CD8-positive, alpha-beta memory T cell (primary cell): Measurements from ENCODE around the gene LYRM9. TPM values are rescaled to one million over a fixed set of nuclear protein-coding genes. Genes with fewer than 3 reads are reported as not detected.
"Not testable (repeated sequence)": the region's sequence is repeated elsewhere in the genome, so short reads cannot be mapped to it uniquely, and the experiment has no call there.

Experiments used
- CTCF ChIA-PET: fragments of 350-600 bp; sonication (Branson Sonifier 250); formaldehyde crosslinking; loops from one replicate; lab custom pipeline; 2021; ENCODE audit warnings: antibody characterized with exemption; lab: Charles Lee
- POLR2A ChIA-PET: fragments of 350-600 bp; sonication (Branson Sonifier 250); formaldehyde crosslinking; loops from one replicate; lab custom pipeline; 2021; ENCODE audit warnings: antibody characterized with exemption; lab: Charles Lee
- DNase-seq, 5 donors: peaks; one replicate each; pipeline versions ENCODE4 v3.0.0 to v3.0.0-alpha.2; 2020 to 2022; ENCODE audit warnings: mixed read lengths in 1 of 5
- H3K27ac ChIP-seq: one replicate; pipeline ENCODE4 v1.7.0; 2013; ENCODE audit warnings: low read depth, mild to moderate bottlenecking, low read length, moderate library complexity
- H3K27me3 ChIP-seq: 2 replicates; pipeline ENCODE4 v1.7.0; 2013; ENCODE audit warnings: low read length, mild to moderate bottlenecking; ENCODE audit not compliant: insufficient read depth, poor library complexity, severe bottlenecking
- H3K36me3 ChIP-seq: 2 replicates; pipeline ENCODE4 v1.7.0; 2013; ENCODE audit warnings: mild to moderate bottlenecking, low read length, moderate library complexity; ENCODE audit not compliant: insufficient read depth
- H3K4me1 ChIP-seq: 2 replicates; pipeline ENCODE4 v1.7.0; 2013; ENCODE audit warnings: mild to moderate bottlenecking, low read length, moderate library complexity; ENCODE audit not compliant: insufficient read depth
- H3K4me3 ChIP-seq: 2 replicates; pipeline ENCODE4 v1.7.0; 2013; ENCODE audit warnings: mild to moderate bottlenecking, low read length
- H3K9me3 ChIP-seq: 2 replicates; pipeline ENCODE4 v1.7.0; 2013; ENCODE audit warnings: mild to moderate bottlenecking, low read length
- H3K27ac Mint-ChIP-seq, 8 donors: one replicate each; pipeline ENCODE4 v1.8.0; 2020 to 2021; ENCODE audit warnings: mixed read lengths in 8 of 8, mild to moderate bottlenecking in 6 of 8, inconsistent platforms in 3 of 8, moderate library complexity in 3 of 8
- H3K27me3 Mint-ChIP-seq, 2 donors: one replicate each; pipeline ENCODE4 v1.8.0; 2020 to 2021; ENCODE audit warnings: mixed read lengths in 2 of 2, mild to moderate bottlenecking in 1 of 2, moderate library complexity in 1 of 2
- H3K36me3 Mint-ChIP-seq, 3 donors: one replicate each; pipeline ENCODE4 v1.8.0; 2020 to 2021; ENCODE audit warnings: mixed read lengths in 3 of 3, inconsistent platforms in 1 of 3, mild to moderate bottlenecking in 1 of 3
- H3K4me1 Mint-ChIP-seq, 3 donors: one replicate each; pipeline ENCODE4 v1.8.0; 2020 to 2021; ENCODE audit warnings: mixed read lengths in 3 of 3, inconsistent platforms in 1 of 3, mild to moderate bottlenecking in 1 of 3
- H3K4me3 Mint-ChIP-seq, 7 donors: one replicate each; pipeline ENCODE4 v1.8.0; 2020 to 2021; ENCODE audit warnings: mixed read lengths in 7 of 7, mild to moderate bottlenecking in 6 of 7, moderate library complexity in 4 of 7, inconsistent platforms in 2 of 7
- H3K9me3 Mint-ChIP-seq, 5 donors: one replicate each; pipeline ENCODE4 v1.8.0; 2020 to 2022; ENCODE audit warnings: mixed read lengths in 5 of 5, mild to moderate bottlenecking in 3 of 5, moderate library complexity in 2 of 5, inconsistent platforms in 1 of 5
- polyA plus RNA-seq: library from polyadenylated mRNA; unstranded; fragments of 300-500 nt; fragmentation: Illumina TruSeq; gene quantifications from one replicate; pipeline ENCODE4 v1.2.3, GENCODE V29; 2021
- total RNA-seq, 2 experiments: library from RNA; stranded (reverse); gene quantifications; one replicate each; pipeline ENCODE4 v1.2.3, GENCODE V29; 2021

LYRM9 gene
- total and polyA plus RNA-seq, 3 experiments from 2014 or later: 2.5 to 11.1 (median 3.4) TPM

GRCh38 chr17:27892542-27892865 lies 661 bp downstream of the LYRM9 start:
- Mint-ChIP-seq H3K27ac (peak overlapping the region in 6 of 8 donors; percentile 40 to 86 (median 83)), H3K36me3 (peaks cover 0 to 4% (median 3%) of the 10 kb centered on the region in 3 donors), H3K4me1 (peaks cover 17 to 24% (median 23%) of the 10 kb centered on the region in 3 donors), H3K27me3 (peaks cover 11 to 24% of the 10 kb centered on the region in 2 donors), H3K4me3 (peak overlapping the region; percentile 79 to 93 (median 86)), H3K9me3 (no peaks in the 10 kb centered on the region)
- Histone ChIP-seq H3K4me1 (no peaks in the 10 kb centered on the region), H3K27ac (peak overlapping the region; percentile 58), H3K27me3 (peaks cover 4% of the 10 kb centered on the region), H3K4me3 (peak overlapping the region; percentile 73), H3K36me3 (no peaks in the 10 kb centered on the region), H3K9me3 (no peaks in the 10 kb centered on the region)
- POLR2A ChIA-PET: interaction anchor here (1.4 to 2.6 kb wide), 5 partner anchors 12 to 148 kb away, joined by 4 to 30 read pairs (median 12); no protein-coding TSS in a partner anchor
- CTCF ChIA-PET: interaction anchor here (1.4 to 7.5 kb wide), 5 partner anchors 8 to 85 kb away, joined by 3 to 167 read pairs (median 8); no protein-coding TSS in a partner anchor
- peak in 1 of 5 donors; percentile 4 for DNase-seq

- ChIA-PET CTCF (interaction anchor here (1.4 to 7.5 kb wide), 4 partner anchors 8 to 84 kb away, joined by 3 to 167 read pairs (median 18); no protein-coding TSS in a partner anchor), POLR2A (interaction anchor here (0.6 to 2.3 kb wide), 3 partner anchors 84 to 149 kb away, joined by 5 to 26 read pairs (median 7); no protein-coding TSS in a partner anchor)
- H3K4me3 Mint-ChIP-seq: peak overlapping the region in 4 of 7 donors; percentile 54 to 93 (median 74)
- peak overlapping the region in 2 of 8 donors; percentile 23 to 40 for H3K27ac Mint-ChIP-seq
- Histone ChIP-seq H3K9me3 (no peaks in the 10 kb centered on the region), H3K27me3 (peaks cover 4% of the 10 kb centered on the region), H3K4me1 (no peaks in the 10 kb centered on the region), H3K4me3 (no peak overlapping the region), H3K36me3 (no peaks in the 10 kb centered on the region), H3K27ac (no peak overlapping the region)
- H3K36me3 Mint-ChIP-seq: peaks cover 0 to 4% (median 3%) of the 10 kb centered on the region in 3 donors
- H3K27me3 Mint-ChIP-seq: peaks cover 8 to 19% of the 10 kb centered on the region in 2 donors
- no peak for DNase-seq
- no peaks in the 10 kb centered on the region for H3K9me3 Mint-ChIP-seq
- peaks cover 17 to 24% (median 23%) of the 10 kb centered on the region in 3 donors for H3K4me1 Mint-ChIP-seq
Observed at GRCh38 chr17:27891841-27892240, 1.3 kb downstream of the LYRM9 start.

GRCh38 chr17:27889711-27890251 lies 3.4 kb downstream of the LYRM9 start:
- Histone ChIP-seq H3K36me3 (no peaks in the 10 kb centered on the region), H3K4me1 (no peaks in the 10 kb centered on the region), H3K4me3 (no peak overlapping the region), H3K9me3 (no peaks in the 10 kb centered on the region), H3K27me3 (no peaks in the 10 kb centered on the region), H3K27ac (no peak overlapping the region)
- Mint-ChIP-seq H3K4me3 (peak overlapping the region in 1 of 7 donors; percentile 27), H3K4me1 (peaks cover 17 to 29% (median 26%) of the 10 kb centered on the region in 3 donors), H3K9me3 (no peaks in the 10 kb centered on the region), H3K27me3 (peaks cover 0 to 2% of the 10 kb centered on the region in 2 donors), H3K36me3 (peaks cover 0 to 6% (median 3%) of the 10 kb centered on the region in 3 donors), H3K27ac (no peak overlapping the region)
- CTCF ChIA-PET: interaction anchor here (1.2 to 7.5 kb wide), 3 partner anchors 10 to 130 kb away, joined by 7 to 167 read pairs (median 8); no protein-coding TSS in a partner anchor
- POLR2A ChIA-PET: no interaction called here
- DNase-seq: no peak

- Histone ChIP-seq H3K36me3 (no peaks in the 10 kb centered on the region), H3K27me3 (no peaks in the 10 kb centered on the region), H3K27ac (no peak overlapping the region), H3K4me1 (no peaks in the 10 kb centered on the region), H3K4me3 (no peak overlapping the region), H3K9me3 (no peaks in the 10 kb centered on the region)
- H3K27ac Mint-ChIP-seq: peak overlapping the region in 4 of 8 donors; percentile 19 to 33 (median 28)
- peaks cover 0 to 2% of the 10 kb centered on the region in 2 donors for H3K27me3 Mint-ChIP-seq
- H3K4me3 Mint-ChIP-seq: no peak overlapping the region
- peaks cover 0 to 7% (median 3%) of the 10 kb centered on the region in 3 donors for H3K36me3 Mint-ChIP-seq
- peaks cover 17 to 26% (median 24%) of the 10 kb centered on the region in 3 donors for H3K4me1 Mint-ChIP-seq
- no peak for DNase-seq
- H3K9me3 Mint-ChIP-seq: no peaks in the 10 kb centered on the region
- CTCF ChIA-PET: interaction anchor here (2.6 to 7.5 kb wide), 2 partner anchors 9 to 81 kb away, joined by 8 to 167 read pairs; no protein-coding TSS in a partner anchor
- POLR2A ChIA-PET: no interaction called here
Observed at GRCh38 chr17:27888945-27889344, 4.2 kb downstream of the LYRM9 start.

GRCh38 chr17:27888067-27888466 lies 5.1 kb downstream of the LYRM9 start:
- H3K9me3 Mint-ChIP-seq: no peaks in the 10 kb centered on the region
- no peaks in the 10 kb centered on the region for H3K36me3 ChIP-seq
- peaks cover 11 to 18% (median 17%) of the 10 kb centered on the region in 3 donors for H3K4me1 Mint-ChIP-seq
- peaks cover 0 to 7% (median 3%) of the 10 kb centered on the region in 3 donors for H3K36me3 Mint-ChIP-seq
- no peak overlapping the region for H3K27ac ChIP-seq
- no peak overlapping the region for H3K4me3 Mint-ChIP-seq
- no peaks in the 10 kb centered on the region for H3K27me3 ChIP-seq
- H3K4me1 ChIP-seq: no peaks in the 10 kb centered on the region
- no peak for DNase-seq
- no peaks in the 10 kb centered on the region for H3K9me3 ChIP-seq
- peak overlapping the region in 3 of 8 donors; percentile 24 to 64 (median 30) for H3K27ac Mint-ChIP-seq
- ChIA-PET CTCF (no interaction called here), POLR2A (no interaction called here)
- H3K4me3 ChIP-seq: no peak overlapping the region
- peaks cover 0 to 2% of the 10 kb centered on the region in 2 donors for H3K27me3 Mint-ChIP-seq

- H3K27ac Mint-ChIP-seq, POLR2A ChIA-PET, H3K9me3 ChIP-seq, H3K27me3 ChIP-seq, H3K27me3 Mint-ChIP-seq, H3K9me3 Mint-ChIP-seq, H3K36me3 Mint-ChIP-seq, H3K4me3 ChIP-seq, H3K36me3 ChIP-seq, DNase-seq, H3K27ac ChIP-seq, H3K4me1 ChIP-seq, H3K4me1 Mint-ChIP-seq, H3K4me3 Mint-ChIP-seq: not testable (repeated sequence)
- CTCF ChIA-PET: interaction anchor here (3.6 to 3.8 kb wide), 2 partner anchors 8 to 81 kb away, joined by 13 to 19 read pairs; no protein-coding TSS in a partner anchor
Observed at GRCh38 chr17:27886348-27886906, 6.7 kb downstream of the LYRM9 start.

- no peak overlapping the region for H3K4me3 ChIP-seq
- no peaks in the 10 kb centered on the region for H3K36me3 ChIP-seq
- Mint-ChIP-seq H3K4me1 (peaks cover 11 to 26% (median 19%) of the 10 kb centered on the region in 3 donors), H3K27ac (no peak overlapping the region), H3K27me3 (peaks cover 0 to 2% of the 10 kb centered on the region in 2 donors), H3K36me3 (peaks cover 0 to 5% (median 5%) of the 10 kb centered on the region in 3 donors), H3K4me3 (no peak overlapping the region), H3K9me3 (no peaks in the 10 kb centered on the region)
- no peaks in the 10 kb centered on the region for H3K27me3 ChIP-seq
- CTCF ChIA-PET: interaction anchor here (1.0 to 9.4 kb wide), 4 partner anchors 11 to 228 kb away, joined by 3 to 195 read pairs (median 6); partner anchors contain the start of gene LYRM9
- no peak overlapping the region for H3K27ac ChIP-seq
- POLR2A ChIA-PET: interaction anchor here (1.0 kb wide), 1 partner anchor 77 kb away, joined by 3 read pairs; no protein-coding TSS in a partner anchor
- no peak for DNase-seq
- peaks cover 17% of the 10 kb centered on the region for H3K4me1 ChIP-seq
- H3K9me3 ChIP-seq: no peaks in the 10 kb centered on the region
Observed at GRCh38 chr17:27882162-27882840, 10.9 kb downstream of the LYRM9 start.
